AG20443 (cell line): ENCODE measurements around the gene MGA.

Experiments used
- DNase-seq: peaks from one replicate; pipeline ENCODE4 v3.0.0; 2012; ENCODE audit warnings: low spot score, mixed read lengths

Gene MGA

DNA sequence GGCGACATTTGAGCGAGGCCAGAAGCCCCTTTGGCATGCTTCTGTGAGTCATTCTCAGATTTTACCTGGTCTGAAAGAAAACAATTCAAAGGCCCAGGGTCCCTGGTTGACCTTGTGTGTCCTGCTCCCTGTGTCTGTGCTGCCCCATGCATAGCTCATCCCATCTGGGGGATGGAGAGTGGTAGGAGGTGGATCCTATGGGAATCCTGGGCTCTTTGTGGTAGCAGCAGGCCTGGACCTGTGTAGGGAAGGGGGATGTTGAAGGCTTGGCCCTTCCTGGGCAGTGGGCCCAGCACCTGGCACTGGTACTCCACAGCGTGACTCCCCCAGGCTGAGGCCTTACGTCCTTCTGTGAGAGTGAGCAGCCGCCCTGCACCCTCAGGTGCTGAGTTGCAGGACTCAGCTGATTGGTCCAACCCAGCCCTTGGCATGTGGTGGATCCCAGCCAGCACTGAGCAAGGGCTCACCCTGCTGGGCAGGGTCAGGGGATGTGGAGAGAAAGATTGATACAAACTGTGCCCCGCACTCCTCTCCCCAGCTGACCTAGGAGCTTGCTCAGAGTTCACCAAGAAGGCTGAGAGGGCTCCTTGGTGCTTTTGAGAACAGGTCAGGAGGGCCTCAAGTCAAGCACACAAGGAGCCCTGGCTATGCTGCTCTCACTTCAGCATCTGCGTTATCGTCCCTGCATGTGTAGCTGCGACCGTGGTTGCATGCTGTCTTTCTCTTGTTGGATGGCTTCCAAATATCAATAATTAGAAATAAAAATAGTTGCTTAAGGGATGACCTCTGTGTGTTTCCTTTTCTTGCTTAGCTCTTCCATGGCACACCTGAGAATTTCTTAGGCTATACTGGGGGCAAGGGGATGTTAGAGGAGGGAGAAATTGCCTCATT, 146.3 kb downstream of the MGA start:
- no peak for DNase-seq

DNA sequence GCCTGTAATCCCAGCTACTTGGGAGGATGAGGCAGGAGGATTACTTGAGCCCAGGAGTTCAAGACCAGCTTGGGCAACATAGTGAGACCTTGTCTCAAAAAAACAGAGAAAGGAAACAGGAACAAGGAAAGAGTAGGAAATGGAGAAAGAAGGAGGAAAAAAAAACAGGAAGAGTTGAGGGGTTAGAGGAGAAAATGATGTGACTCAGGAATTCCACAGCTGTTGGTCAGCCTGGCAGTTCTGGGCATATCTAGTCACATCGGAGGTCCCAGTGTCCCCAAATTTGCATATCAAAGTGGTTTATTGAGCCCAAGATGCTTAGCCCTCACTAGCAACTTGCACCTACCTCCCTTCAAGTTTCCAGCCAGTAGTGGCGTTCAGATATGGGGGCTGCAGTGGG, 148.9 kb downstream of the MGA start:
- DNase-seq = peak; percentile 35

DNA sequence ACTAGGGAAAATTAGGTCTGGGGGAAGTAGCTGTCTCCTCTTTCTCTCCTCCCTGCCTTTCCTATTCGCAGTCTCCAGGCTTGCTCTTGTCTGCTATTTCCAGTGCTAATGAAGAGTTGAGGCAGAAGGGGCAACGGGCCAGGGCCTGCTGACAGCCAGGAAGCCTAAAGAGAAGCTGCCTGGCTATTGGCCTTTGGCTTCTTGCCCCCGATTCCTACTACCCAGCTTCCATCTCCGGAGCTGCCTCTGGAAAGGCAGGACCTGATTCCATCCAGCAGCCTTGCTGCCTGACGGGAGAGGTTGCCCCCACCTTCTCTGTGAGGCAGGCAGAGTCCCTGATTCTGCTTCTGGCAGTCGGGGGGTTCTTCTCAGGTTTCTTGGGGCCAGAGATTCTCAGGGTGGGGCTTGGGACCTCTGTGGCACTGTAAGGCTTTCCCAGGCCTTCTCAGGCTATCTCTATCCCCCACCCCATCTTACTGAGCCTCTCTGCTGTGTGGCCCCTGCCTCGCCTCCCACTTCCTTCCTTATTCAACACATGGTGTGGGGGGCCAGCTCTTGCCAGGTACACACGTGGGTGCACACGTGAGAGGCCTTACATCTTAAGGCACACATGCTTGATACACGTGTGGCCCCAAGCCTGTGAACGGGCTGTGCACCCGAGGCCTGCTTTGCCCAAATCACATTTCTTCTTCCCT, 149.5 kb downstream of the MGA start:
- DNase-seq = no peak

DNA sequence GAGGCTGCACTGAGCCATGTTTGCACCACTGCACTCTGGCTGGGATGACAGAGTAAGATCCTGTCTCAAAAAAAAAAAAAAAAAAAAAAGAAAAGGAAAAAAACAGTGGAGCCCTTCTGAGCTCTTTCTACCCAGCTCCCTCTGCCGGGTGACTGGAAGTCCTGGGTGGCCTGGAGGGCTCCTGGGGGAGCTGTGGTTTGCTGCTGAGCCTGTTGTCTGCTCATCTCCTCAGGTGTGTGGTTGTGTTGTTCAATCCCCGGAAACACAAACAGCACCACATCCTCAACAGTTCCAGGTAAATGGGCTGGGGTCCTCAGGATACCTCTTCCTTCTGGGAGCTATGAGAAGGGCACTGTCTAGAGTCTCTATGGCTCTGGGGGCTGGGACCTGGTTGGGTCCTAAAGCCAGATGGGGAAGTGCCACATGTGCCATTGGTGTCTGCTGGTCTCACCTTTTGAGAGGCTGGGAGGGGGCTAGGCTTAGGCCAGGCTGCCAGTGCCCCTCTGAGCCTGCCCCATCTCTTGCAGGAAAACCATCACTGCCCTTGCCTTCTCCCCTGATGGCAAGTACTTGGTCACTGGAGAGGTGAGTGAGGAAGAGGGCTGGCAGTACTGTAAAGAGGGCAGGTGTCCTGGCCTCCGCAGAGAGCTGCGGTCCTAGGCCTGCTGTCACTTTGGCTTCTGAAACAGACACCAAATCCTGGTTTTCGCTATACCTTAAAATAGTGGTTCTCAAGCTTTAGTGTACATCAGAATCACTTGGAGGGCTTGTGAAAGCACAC, 150.6 kb downstream of the MGA start:
- DNase-seq = no peak

DNA sequence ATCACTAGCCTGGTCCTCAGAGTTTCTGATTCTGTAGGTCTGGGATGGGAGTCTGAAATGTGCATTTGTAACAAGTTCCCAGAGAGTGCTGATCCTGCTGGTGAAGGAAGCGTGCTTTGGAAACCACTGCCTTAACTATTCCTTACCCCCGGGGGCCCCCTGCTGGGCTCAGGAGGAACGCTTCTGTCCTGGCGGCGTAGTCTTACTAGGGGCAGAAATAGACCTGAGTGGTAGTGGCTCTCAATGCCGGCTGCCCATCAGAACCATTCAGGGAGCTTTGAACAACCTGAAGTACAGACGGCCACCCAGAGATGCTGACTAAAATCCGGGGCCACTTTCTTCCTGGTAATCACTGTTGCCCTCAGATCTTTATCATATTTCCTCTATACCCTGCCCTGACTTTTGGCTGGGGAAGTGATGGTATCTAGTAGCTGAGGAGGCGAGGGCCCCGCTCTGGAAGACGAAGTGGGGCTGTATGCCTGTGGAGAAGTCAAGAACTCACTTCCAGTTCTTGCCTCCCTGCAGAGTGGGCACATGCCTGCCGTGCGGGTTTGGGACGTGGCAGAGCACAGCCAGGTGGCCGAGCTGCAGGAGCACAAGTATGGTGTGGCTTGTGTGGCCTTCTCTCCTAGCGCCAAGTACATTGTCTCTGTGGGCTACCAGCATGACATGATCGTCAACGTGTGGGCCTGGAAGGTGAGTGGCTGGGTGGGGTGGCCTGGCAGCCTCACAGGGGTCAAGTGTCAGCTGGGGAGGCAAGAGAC, 151.4 kb downstream of the MGA start:
- DNase-seq = peak; percentile 92

DNA sequence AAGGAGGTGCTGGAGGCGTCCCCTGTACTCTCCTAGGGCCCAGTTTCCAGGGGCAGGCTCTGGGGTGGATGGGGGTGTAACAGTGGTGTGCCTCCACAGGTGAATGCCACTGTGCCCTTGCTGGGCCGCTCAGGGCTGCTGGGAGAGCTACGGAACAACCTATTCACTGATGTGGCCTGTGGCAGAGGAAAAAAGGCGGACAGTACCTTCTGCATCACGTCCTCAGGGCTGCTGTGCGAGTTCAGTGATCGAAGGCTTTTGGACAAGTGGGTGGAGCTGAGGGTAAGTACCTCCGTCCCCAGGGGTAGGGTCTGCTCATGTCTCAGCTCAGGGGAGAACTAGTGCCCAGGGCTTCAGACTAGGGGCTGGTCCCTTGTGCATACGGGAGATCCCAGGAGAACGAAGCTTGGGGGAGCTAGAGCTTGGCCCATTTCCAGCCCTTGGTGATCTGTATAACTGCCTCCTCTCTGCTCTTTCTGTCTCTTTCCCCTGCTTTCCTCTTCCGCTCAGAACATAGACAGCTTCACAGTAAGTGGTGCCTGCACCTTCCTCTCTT, 152.7 kb downstream of the MGA start:
- DNase-seq = no peak

DNA sequence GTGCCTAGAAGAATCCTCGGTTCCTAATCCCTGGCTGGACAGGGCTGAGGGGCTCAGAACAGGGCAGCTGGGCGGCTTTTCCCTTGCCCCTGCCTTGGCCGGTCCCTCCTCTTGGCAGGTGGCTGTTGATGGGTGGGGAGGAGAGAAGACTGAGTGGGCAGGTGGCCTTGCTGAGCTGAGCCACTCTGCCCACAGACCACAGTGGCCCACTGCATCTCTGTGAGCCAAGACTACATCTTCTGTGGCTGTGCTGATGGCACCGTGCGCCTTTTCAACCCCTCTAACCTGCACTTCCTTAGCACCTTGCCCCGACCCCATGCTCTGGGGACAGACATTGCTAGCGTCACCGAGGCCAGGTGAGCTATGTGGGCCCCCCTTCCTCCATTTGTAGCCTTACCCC, 153.2 kb downstream of the MGA start:
- DNase-seq = no peak

DNA sequence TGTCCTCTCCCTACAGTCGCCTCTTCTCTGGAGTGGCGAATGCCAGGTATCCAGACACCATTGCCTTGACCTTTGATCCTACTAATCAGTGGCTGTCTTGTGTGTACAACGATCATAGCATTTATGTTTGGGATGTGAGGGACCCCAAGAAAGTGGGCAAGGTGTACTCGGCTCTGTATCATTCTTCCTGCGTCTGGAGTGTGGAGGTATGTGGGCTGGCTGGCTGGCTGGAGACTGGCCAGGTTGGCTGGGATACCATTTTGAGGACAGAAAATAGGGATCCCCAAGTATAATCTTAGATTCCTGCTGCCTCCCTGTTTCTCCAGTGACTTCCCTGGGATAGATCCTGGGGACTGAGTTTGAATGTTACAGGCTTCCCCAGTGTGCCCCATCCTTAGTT, 154.3 kb downstream of the MGA start:
- DNase-seq = no peak

DNA sequence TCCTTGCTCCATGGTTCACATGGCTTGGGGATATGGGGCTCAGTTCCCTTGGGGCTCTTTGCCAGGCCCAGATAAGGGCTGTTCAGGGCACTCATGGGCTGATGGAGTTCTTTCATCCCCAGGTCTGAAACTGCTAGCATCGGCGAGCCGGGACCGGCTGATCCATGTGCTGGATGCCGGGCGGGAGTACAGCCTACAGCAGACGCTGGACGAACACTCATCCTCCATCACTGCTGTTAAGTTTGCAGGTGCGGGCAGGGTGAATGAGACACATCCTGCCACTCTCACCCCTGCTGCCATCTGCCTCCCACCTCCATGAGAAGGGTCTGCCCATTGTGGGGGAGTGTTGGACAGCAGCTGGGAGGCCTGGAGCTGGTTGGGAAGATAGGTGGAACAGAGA, 156.6 kb downstream of the MGA start:
- no peak for DNase-seq

DNA sequence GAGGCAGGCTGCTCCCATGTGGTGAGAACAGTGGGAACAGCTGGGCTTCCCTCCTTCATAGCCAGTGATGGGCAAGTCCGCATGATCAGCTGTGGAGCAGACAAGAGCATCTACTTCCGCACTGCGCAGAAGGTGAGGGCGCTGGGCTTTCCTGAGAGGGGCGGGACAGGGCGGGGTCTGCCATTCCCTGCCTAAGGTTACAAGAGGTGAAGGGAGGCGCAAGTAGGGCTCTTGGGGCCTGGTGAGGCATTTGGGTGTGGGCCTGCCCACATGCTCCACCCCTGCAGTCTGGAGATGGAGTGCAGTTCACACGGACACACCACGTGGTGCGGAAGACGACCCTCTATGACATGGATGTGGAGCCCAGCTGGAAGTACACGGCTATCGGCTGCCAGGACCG, 157.1 kb downstream of the MGA start:
- no peak for DNase-seq

DNA sequence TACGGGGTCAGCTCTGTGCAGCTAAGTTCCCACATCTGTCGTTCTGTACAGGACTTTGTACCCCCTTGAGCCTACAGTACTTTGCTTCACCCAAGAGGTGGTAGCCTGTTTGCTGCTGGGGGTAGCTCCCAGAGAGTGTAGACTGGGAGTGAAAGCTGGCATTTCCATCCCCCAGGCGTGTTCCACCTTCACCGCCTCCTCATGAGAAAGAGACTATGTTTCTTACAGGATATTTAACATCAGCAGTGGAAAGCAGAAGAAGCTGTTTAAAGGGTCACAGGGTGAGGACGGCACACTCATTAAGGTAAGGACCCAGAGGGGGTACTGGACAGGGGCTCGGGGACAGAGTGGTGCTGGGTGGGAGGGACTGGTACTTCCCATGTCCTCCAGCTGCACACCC, 157.6 kb downstream of the MGA start:
- no peak for DNase-seq

DNA sequence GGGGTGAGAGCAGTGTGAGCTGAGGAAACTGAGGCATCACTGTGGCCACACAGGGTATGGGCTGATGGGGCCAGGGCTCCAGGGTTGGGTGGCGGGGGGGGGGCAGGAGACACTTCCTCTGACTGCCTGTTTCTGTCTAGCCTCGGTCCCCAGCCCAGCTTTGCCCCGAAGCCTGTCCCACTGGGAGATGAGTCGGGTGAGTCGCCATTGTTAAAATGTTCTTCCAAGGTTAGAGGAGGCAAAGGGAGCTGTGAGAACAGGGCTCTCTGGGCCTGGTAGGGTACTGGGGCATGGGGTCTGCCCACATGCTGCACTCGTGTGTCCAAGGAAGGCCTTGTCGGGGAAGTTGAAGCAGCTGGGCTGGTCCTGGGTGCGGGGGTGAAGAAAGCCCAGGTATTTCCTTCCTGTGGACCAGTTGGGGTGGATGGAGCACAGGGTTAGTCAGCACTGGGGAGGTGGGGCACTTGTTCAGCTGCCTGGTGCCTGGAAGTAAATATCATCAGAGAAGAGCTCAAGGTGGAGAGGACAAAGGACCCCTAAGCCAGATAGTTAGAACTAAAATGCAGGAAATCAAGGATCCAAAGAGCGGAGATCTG, 159.3 kb downstream of the MGA start:
- no peak for DNase-seq

DNA sequence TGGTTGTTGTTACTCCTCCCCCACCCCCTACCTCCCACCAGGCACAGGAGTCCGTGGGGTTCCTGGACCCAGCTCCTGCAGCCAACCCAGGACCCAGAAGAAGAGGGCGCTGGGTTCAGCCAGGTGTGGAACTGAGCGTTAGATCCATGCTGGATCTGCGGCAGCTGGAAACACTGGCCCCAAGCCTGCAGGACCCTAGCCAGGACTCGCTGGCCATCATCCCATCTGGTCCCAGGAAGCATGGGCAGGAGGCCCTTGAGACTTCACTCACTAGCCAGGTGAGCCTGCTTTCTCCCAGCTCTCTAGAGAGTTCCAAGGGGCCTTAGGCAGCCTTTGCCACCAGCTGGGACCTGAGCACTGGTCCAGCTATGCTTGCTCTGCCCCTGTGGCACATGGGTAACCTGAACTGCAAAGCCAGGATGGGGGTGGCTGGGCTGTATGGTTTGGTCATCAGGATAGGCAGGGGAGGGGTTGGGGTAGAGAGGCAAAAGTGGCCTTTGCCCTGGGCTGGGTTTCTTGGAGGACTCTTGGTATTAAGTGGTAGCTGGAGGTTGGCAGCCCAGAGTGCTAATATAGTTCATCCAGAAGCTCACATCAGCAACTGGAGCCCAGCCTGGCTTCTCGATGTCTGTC, 160.7 kb downstream of the MGA start:
- no peak for DNase-seq

DNA sequence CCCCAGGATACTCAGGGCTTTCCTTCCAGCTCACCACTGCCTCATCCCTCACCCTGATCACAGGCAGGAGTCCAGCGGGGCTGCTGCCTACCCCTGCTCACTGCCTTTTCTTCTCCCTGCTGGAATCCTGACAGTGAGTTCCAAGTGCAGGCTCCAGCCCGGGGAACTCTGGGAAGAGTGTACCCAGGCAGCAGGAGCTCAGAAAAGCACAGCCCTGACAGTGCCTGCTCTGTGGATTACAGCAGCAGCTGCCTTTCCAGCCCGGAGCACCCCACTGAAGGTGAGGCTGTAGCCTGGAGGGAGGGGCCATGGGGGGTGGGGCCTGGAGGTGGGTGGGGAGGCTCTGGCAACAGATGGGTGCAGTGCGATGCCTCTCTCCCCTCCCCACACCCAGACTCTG, 161.6 kb downstream of the MGA start:
- DNase-seq = no peak

DNA sequence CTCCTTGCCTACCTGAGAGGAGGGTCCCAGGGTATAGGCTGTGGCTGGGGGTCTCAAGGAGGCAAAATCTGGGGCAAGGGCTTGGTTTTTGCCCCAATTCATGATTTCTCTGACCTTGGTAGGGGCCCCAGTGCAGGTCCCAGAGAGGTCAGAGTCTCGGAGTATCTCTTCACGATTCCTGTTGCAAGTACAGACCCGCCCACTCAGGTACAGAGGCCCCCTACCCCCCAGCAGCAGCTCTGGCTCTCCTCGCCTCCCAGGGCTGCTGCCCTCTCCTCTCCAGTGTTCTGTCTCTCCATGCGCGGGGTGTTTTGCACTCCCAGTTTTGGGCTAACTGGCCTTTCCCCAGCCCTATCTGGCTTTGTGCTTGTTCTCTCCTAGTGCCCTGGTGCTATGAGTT, 162.3 kb downstream of the MGA start:
- no peak for DNase-seq
